Natural killer cell (primary cell): ENCODE measurements around the gene RRH. TPM values are rescaled to one million over a fixed set of nuclear protein-coding genes. Genes with fewer than 3 reads are reported as not detected.
A peak's percentile ranks its signal among the peaks of the same experiment; 100 is the strongest.

Source experiments
- ATAC-seq, 3 donors: fragments of 150-1000 bp in 2 of 3; fragments of 200-7000 bp in 1 of 3; cut with Tn5 transposase; 1 replicate in 1 of 3; 2 replicates in 2 of 3; pipeline ENCODE4 v1.10.0; 2021; ENCODE audit warnings: mild to moderate bottlenecking in 2 of 3, moderate library complexity in 2 of 3
- DNase-seq, 2 donors: peaks; one replicate each; pipeline versions ENCODE4 v3.0.0 to v3.0.0-alpha.2; 2013 to 2021; ENCODE audit warnings: mixed read lengths in 1 of 2
- H3K27ac ChIP-seq: one replicate; pipeline ENCODE4 v1.5.1; 2013; ENCODE audit warnings: mild to moderate bottlenecking, low read length
- H3K27me3 ChIP-seq: one replicate; pipeline ENCODE4 v1.6.1; 2013; ENCODE audit warnings: low read length; ENCODE audit not compliant: control insufficient read depth, insufficient read depth
- H3K36me3 ChIP-seq: one replicate; pipeline ENCODE4 v1.6.1; 2013; ENCODE audit warnings: low read length; ENCODE audit not compliant: control insufficient read depth, insufficient read depth
- H3K4me1 ChIP-seq: one replicate; pipeline ENCODE4 v1.6.1; 2013; ENCODE audit warnings: low read length; ENCODE audit not compliant: control insufficient read depth, insufficient read depth
- H3K4me3 ChIP-seq: one replicate; pipeline ENCODE4 v1.5.1; 2013; ENCODE audit warnings: low read length
- H3K9me3 ChIP-seq: one replicate; pipeline ENCODE4 v1.6.1; 2013; ENCODE audit warnings: low read length; ENCODE audit not compliant: control insufficient read depth, insufficient read depth
- H3K27ac Mint-ChIP-seq, 2 donors: one replicate each; pipeline ENCODE4 v1.8.0; 2022; ENCODE audit warnings: mild to moderate bottlenecking in 2 of 2, mixed read lengths in 2 of 2, moderate library complexity in 1 of 2
- H3K27me3 Mint-ChIP-seq, 2 donors: one replicate each; pipeline ENCODE4 v1.8.0; 2022; ENCODE audit warnings: low read depth in 2 of 2, mixed read lengths in 2 of 2
- H3K36me3 Mint-ChIP-seq: one replicate; pipeline ENCODE4 v1.8.0; 2022; ENCODE audit warnings: mixed read lengths
- H3K4me1 Mint-ChIP-seq, 2 donors: one replicate each; pipeline ENCODE4 v1.8.0; 2022; ENCODE audit warnings: mixed read lengths in 2 of 2
- H3K4me3 Mint-ChIP-seq: one replicate; pipeline ENCODE4 v1.8.0; 2022; ENCODE audit warnings: mild to moderate bottlenecking, moderate library complexity, mixed read lengths
- H3K9me3 Mint-ChIP-seq, 2 donors: one replicate each; pipeline ENCODE4 v1.8.0; 2022; ENCODE audit warnings: mixed read lengths in 2 of 2
- CTCF ChIP-seq: fragments of 200-600 bp; IDR thresholded peaks from one replicate; pipeline ENCODE4 v1.8.0; 2022; ENCODE audit warnings: antibody characterized with exemption
- WGBS: methylation state at CpG from one replicate; pipeline ENCODE4 v1.1.7; 2013; ENCODE audit warnings: missing lambda C conversion rate; ENCODE audit not compliant: insufficient coverage; 5-methylcytosine and 5-hydroxymethylcytosine counted together
- intact Hi-C: fragments of 100-400 bp; cut with micrococcal nuclease; formaldehyde crosslinking; loops from one replicate; pipeline ENCODE4 v1.14.2; 2022
- total RNA-seq, 4 donors: library from RNA; stranded (reverse); fragments of 120-200 nt in 1 of 4; gene quantifications; one replicate each; pipeline versions ENCODE4 v1.2.3 to v1.2.4, GENCODE V29; 2013 to 2022

Gene RRH
- total RNA-seq, 3 donors from 2014 or later (not counting 1 experiment from before 2014, with no cell fraction given), result 0.24 TPM; not detected in 2

- peaks cover 3% of the 10 kb centered on the region for H3K9me3 ChIP-seq
- H3K27ac ChIP-seq, result no peak overlapping the region
- no peak overlapping the region for H3K4me3 Mint-ChIP-seq
- peaks cover 35 to 66% of the 10 kb centered on the region in 2 donors for H3K27me3 Mint-ChIP-seq
- DNase-seq (no peak), ATAC-seq (no peak)
- intact Hi-C loops, result no loop called here
- no peaks in the 10 kb centered on the region for H3K4me1 Mint-ChIP-seq
- peaks cover 11% of the 10 kb centered on the region for H3K36me3 Mint-ChIP-seq
- TF ChIP-seq CTCF, result no peak
- no peak overlapping the region for H3K27ac Mint-ChIP-seq
- H3K36me3 ChIP-seq, result no peaks in the 10 kb centered on the region
- 91% methylated on average over 6 of the region's 6 CpGs for WGBS
- peaks cover 0 to 10% of the 10 kb centered on the region in 2 donors for H3K9me3 Mint-ChIP-seq
- H3K4me3 ChIP-seq, result no peak overlapping the region
- peaks cover 6% of the 10 kb centered on the region for H3K27me3 ChIP-seq
- H3K4me1 ChIP-seq, result no peaks in the 10 kb centered on the region
These were observed 32.7 kb upstream of the RRH start for GRCh38 chr4:109795059-109795458.

- Mint-ChIP-seq H3K36me3 (peaks cover 11% of the 10 kb centered on the region), H3K27ac (no peak overlapping the region), H3K27me3 (peaks cover 24 to 41% of the 10 kb centered on the region in 2 donors), H3K4me1 (no peaks in the 10 kb centered on the region), H3K9me3 (peaks cover 0 to 8% of the 10 kb centered on the region in 2 donors), H3K4me3 (no peak overlapping the region)
- peaks cover 3% of the 10 kb centered on the region for H3K27me3 ChIP-seq
- no peaks in the 10 kb centered on the region for H3K4me1 ChIP-seq
- H3K27ac ChIP-seq, result no peak overlapping the region
- H3K9me3 ChIP-seq, result peaks cover 3% of the 10 kb centered on the region
- DNase-seq, result no peak
- no peak overlapping the region for H3K4me3 ChIP-seq
- peak in 2 of 3 donors; percentile 42 to 43 for ATAC-seq
- intact Hi-C loops, result no loop called here
- H3K36me3 ChIP-seq, result no peaks in the 10 kb centered on the region
- TF ChIP-seq CTCF, result no peak
These were observed 28.9 kb upstream of the RRH start for GRCh38 chr4:109798866-109799265.

GRCh38 chr4:109801099-109801789 lies 26.5 kb upstream of the RRH start:
- WGBS, result 74% methylated on average over 2 of the region's 4 CpGs
- no peak overlapping the region for H3K4me3 Mint-ChIP-seq
- no peak overlapping the region for H3K27ac ChIP-seq
- H3K27me3 Mint-ChIP-seq, result peaks cover 16 to 28% of the 10 kb centered on the region in 2 donors
- no peaks in the 10 kb centered on the region for H3K4me1 Mint-ChIP-seq
- no peaks in the 10 kb centered on the region for H3K9me3 ChIP-seq
- H3K4me1 ChIP-seq, result no peaks in the 10 kb centered on the region
- no peaks in the 10 kb centered on the region for H3K36me3 ChIP-seq
- intact Hi-C loops, result no loop called here
- no peak for ATAC-seq
- no peak overlapping the region for H3K27ac Mint-ChIP-seq
- no peak overlapping the region for H3K4me3 ChIP-seq
- H3K36me3 Mint-ChIP-seq, result no peaks in the 10 kb centered on the region
- no peak for TF ChIP-seq CTCF
- no peaks in the 10 kb centered on the region for H3K27me3 ChIP-seq
- no peaks in the 10 kb centered on the region for H3K9me3 Mint-ChIP-seq
- DNase-seq, result no peak

GRCh38 chr4:109801895-109802319 lies 25.9 kb upstream of the RRH start, which contains the start of gene CFI:
Gene CFI, minus strand, starts transcription at chr4:109801999. Its CDS starts 28 bp downstream, at chr4:109801971.
- TF ChIP-seq CTCF, result no peak
- Histone ChIP-seq H3K9me3 (no peaks in the 10 kb centered on the region), H3K27me3 (no peaks in the 10 kb centered on the region), H3K27ac (no peak within 1 kb of the TSS), H3K4me1 (no peaks in the 10 kb centered on the region), H3K4me3 (no peak within 1 kb of the TSS), H3K36me3 (no peaks in the 10 kb centered on the region)
- 83% methylated on average over 1 of the region's 2 CpGs for WGBS
- no peak for ATAC-seq
- Mint-ChIP-seq H3K9me3 (no peaks in the 10 kb centered on the region), H3K36me3 (no peaks in the 10 kb centered on the region), H3K27me3 (peaks cover 18 to 25% of the 10 kb centered on the region in 2 donors), H3K27ac (no peak within 1 kb of the TSS), H3K4me1 (no peaks in the 10 kb centered on the region), H3K4me3 (no peak within 1 kb of the TSS)
- intact Hi-C loops, result no loop called here
- no peak for DNase-seq
